A549 (cell line): ENCODE measurements around the gene SHISAL1. TPM values are rescaled to one million over a fixed set of nuclear protein-coding genes. Genes with fewer than 3 reads are reported as not detected.

Experiments used
- ATAC-seq, 2 experiments: fragments of 200-7000 bp in 1 of 2; fragments of >200 bp in 1 of 2; cut with Nextera tagmentation in 1 of 2; cut with Tn5 transposase in 1 of 2; 3 replicates each; pipeline versions ENCODE4 v1.8.0 to v1.9.1; 2018 to 2020; ENCODE audit warnings: mild to moderate bottlenecking in 1 of 2, moderate library complexity in 1 of 2
- CTCF ChIA-PET: fragments of 300-600 bp; sonication (Branson Sonifier 250); formaldehyde crosslinking; extraction: SDS; loops from one replicate; lab custom pipeline; 2021; ENCODE audit warnings: antibody characterized with exemption, inconsistent platforms; lab: Yijun Ruan, JAX
- POLR2A ChIA-PET: fragments of 350-600 bp; formaldehyde crosslinking; extraction: SDS; loops from one replicate; lab custom pipeline; 2021; ENCODE audit warnings: antibody characterized with exemption, inconsistent platforms; lab: Yijun Ruan, JAX
- DNase-seq, 2 experiments: peaks; one replicate each; pipeline versions ENCODE4 v3.0.0 to v3.0.0-alpha.2; 2011 to 2016; ENCODE audit warnings: low read depth in 1 of 2, low spot score in 1 of 2
- FAIRE-seq: peaks from 2 replicates; lab custom pipeline; 2011; peaks lifted over from hg19 to GRCh38; lab: Jason Lieb, UNC
- H3K27ac ChIP-seq, 2 experiments: fragments of >200 bp; sonication (Bioruptor Twin); formaldehyde crosslinking; 3 replicates each; pipeline ENCODE4 v1.5.1; 2016 to 2017
- H3K4me1 ChIP-seq: fragments of >200 bp; sonication (Bioruptor Twin); formaldehyde crosslinking; 3 replicates; pipeline ENCODE4 v1.6.1; 2016
- H3K4me2 ChIP-seq: fragments of >200 bp; sonication (Bioruptor Twin); formaldehyde crosslinking; 3 replicates; pipeline ENCODE4 v1.6.1; 2016
- H3K4me3 ChIP-seq: fragments of >200 bp; sonication (Bioruptor Twin); formaldehyde crosslinking; 3 replicates; pipeline ENCODE4 v1.5.1; 2016
- H3K9me3 ChIP-seq: fragments of >200 bp; sonication (Bioruptor Twin); formaldehyde crosslinking; 3 replicates; pipeline ENCODE4 v1.6.1; 2016
- ATOH8 ChIP-seq: fragments of 250-450 bp; sonication (Bioruptor Pico); IDR thresholded peaks from 2 replicates; pipeline ENCODE4 v1.5.0; 2020; ENCODE audit warnings: low read depth, mild to moderate bottlenecking, moderate library complexity
- CBX2 ChIP-seq: fragments of 200-600 bp; sonication (generic); IDR thresholded peaks from 2 replicates; pipeline ENCODE4 v1.6.1; 2016; ENCODE audit warnings: low read depth, mild to moderate bottlenecking, borderline replicate concordance
- CEBPB ChIP-seq, 2 experiments: fragments of >200 bp in 1 of 2; sonication (Bioruptor Twin) in 1 of 2; formaldehyde crosslinking in 1 of 2; IDR thresholded peaks; 2 replicates each; pipeline ENCODE4 v1.6.1; 2012 to 2016
- CTCF ChIP-seq: fragments of >200 bp; sonication (Bioruptor Twin); formaldehyde crosslinking; IDR thresholded peaks from 3 replicates; pipeline ENCODE4 v1.5.1; 2016
- FOSL2 ChIP-seq, 2 experiments: fragments of 450-650 bp in 1 of 2; fragments of >200 bp in 1 of 2; sonication (Bioruptor Twin) in 1 of 2; formaldehyde crosslinking; IDR thresholded peaks; 2 replicates each; pipeline versions ENCODE4 v1.5.0 to v1.6.1; 2016 to 2020; ENCODE audit warnings: mild to moderate bottlenecking in 1 of 2, moderate library complexity in 1 of 2
- GATA3 ChIP-seq: IDR thresholded peaks from 2 replicates; pipeline ENCODE4 v1.6.1; 2012; ENCODE audit warnings: borderline replicate concordance
- HOXB13 ChIP-seq: fragments of 250-450 bp; sonication (Bioruptor Pico); IDR thresholded peaks from 2 replicates; pipeline ENCODE4 v1.5.0; 2020; ENCODE audit warnings: low read depth, mild to moderate bottlenecking, moderate library complexity
- JUNB ChIP-seq: fragments of >200 bp; sonication (Bioruptor Twin); formaldehyde crosslinking; IDR thresholded peaks from 2 replicates; pipeline ENCODE4 v1.6.1; 2016
- MAFK ChIP-seq: fragments of 450-650 bp; IDR thresholded peaks from 2 replicates; pipeline ENCODE4 v1.6.1; 2014; ENCODE audit not compliant: partially characterized antibody
- MAX ChIP-seq: IDR thresholded peaks from 2 replicates; pipeline ENCODE4 v1.6.1; 2012
- MYC ChIP-seq: IDR thresholded peaks from 2 replicates; pipeline ENCODE4 v1.6.1; 2012; ENCODE audit warnings: mild to moderate bottlenecking, inconsistent platforms, low read length, improper control_type of control experiment, borderline replicate concordance
- NPAS2 ChIP-seq: fragments of 250-450 bp; sonication (Bioruptor Pico); IDR thresholded peaks from 2 replicates; pipeline ENCODE4 v1.8.0; 2022; ENCODE audit warnings: mild to moderate bottlenecking, moderate library complexity, borderline replicate concordance
- PHF8 ChIP-seq: fragments of 200-600 bp; sonication (generic); IDR thresholded peaks from 2 replicates; pipeline ENCODE4 v1.6.1; 2016; ENCODE audit warnings: low read depth, mild to moderate bottlenecking, antibody characterized with exemption, moderate library complexity, borderline replicate concordance
- POLR2A ChIP-seq: IDR thresholded peaks from 2 replicates; pipeline ENCODE4 v1.6.1; 2012; ENCODE audit warnings: mild to moderate bottlenecking, low read length
- RAD21 ChIP-seq, 2 experiments: fragments of >200 bp in 1 of 2; sonication (Bioruptor Twin) in 1 of 2; formaldehyde crosslinking in 1 of 2; IDR thresholded peaks in 1 of 2; conservative IDR thresholded peaks in 1 of 2; 2 replicates in 1 of 2; 3 replicates in 1 of 2; pipeline ENCODE4 v1.6.1; 2012 to 2018; ENCODE audit warnings: inconsistent platforms in 1 of 2
- ZC3H11A ChIP-seq: fragments of 450-650 bp; IDR thresholded peaks from 2 replicates; pipeline ENCODE4 v1.6.1; 2014; ENCODE audit warnings: antibody characterized with exemption, mild to moderate bottlenecking
- ZFP36 ChIP-seq: fragments of 450-650 bp; IDR thresholded peaks from 2 replicates; pipeline ENCODE4 v1.6.1; 2014; ENCODE audit warnings: borderline replicate concordance; ENCODE audit not compliant: partially characterized antibody
- WGBS: methylation state at CpG from one replicate; pipeline ENCODE4 v1.1.6; 2017; ENCODE audit errors: missing lambda C conversion rate; 5-methylcytosine and 5-hydroxymethylcytosine counted together
- polyA plus RNA-seq, 4 experiments: library from polyadenylated mRNA; depleted of rRNA in 3 of 4; stranded (reverse); fragments of >200 nt; fragmentation: RNase III in 1 of 4; extraction: RNeasy Plus Mini Kit Qiagen cat#74134 plus additional on column Dnase treatment in 1 of 4; gene quantifications; 2 replicates in 3 of 4; 3 replicates in 1 of 4; pipeline ENCODE4 v1.2.3, GENCODE V29; 2011 to 2017
- TF ChIP-seq, protein P1 (sequence below): fragments of >200 bp; sonication (Bioruptor Twin); formaldehyde crosslinking; IDR thresholded peaks from 3 replicates; pipeline ENCODE4 v1.6.1; 2016

Gene SHISAL1
- polyA plus RNA-seq, 2 of the 4 experiments (the other 2 are of a cell fraction) = 0.61 to 1.9 TPM

DNA sequence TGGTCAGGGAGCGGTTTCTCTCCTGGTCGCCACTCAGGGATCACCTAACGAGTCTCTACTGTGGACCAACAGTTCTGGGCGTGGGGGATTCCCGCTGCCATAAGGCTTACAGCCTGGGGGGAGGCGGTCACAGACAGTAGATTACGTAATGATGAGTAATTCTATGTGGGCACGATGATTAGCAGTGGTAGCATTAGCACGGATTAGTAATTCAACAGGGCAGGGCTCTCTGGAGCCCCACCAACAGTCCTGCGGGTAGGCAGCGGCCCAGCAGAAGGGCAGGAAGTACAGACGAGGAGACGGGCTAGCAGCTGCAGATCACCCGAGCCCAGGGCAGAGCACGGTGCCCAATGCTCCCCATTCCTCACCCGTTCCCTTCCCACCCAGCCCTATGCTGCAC, 3.6 kb downstream of the SHISAL1 start:
- 8% methylated on average over 9 of the region's 16 CpGs for WGBS
- ATAC-seq (peak; percentile 72 to 86), DNase-seq (peak; percentile 41 to 53), FAIRE-seq (no peak)
- CTCF ChIA-PET = no interaction called here
- no peak overlapping the region for H3K4me3 ChIP-seq
- peak overlapping the region; percentile 49 for H3K4me2 ChIP-seq
- POLR2A ChIA-PET = no interaction called here
- H3K4me1 ChIP-seq = peaks cover 25% of the 10 kb centered on the region
- TF ChIP-seq GATA3 = no peak
- TF ChIP-seq CEBPB (IDR thresholded peaks at IDR 0.05) = peak; percentile 17 to 39; a peak in 1 of 4 replicates
- TF ChIP-seq HOXB13 (CRISPR knock-in tag) = no peak
- TF ChIP-seq JUNB = peak; percentile 13; the same call in 1 of the 2 replicates
- no peak for TF ChIP-seq ZFP36
- TF ChIP-seq FOSL2 (IDR thresholded peaks at IDR 0.05) = 0 out of 2 replicates have a peak, but pooled peaks have one; percentile 9
- TF ChIP-seq FOSL2 (CRISPR knock-in tag; IDR thresholded peaks at IDR 0.05) = peak; percentile 49
- no peak for TF ChIP-seq PHF8
- TF ChIP-seq, all 56 proteins: peak for 3
- peak overlapping the region; percentile 35 to 74; a peak in 5 of 6 replicates for H3K27ac ChIP-seq
- H3K9me3 ChIP-seq = no peaks in the 10 kb centered on the region

GRCh38 chr22:44307509-44308169, 5.1 kb downstream of the SHISAL1 start:
- ChIA-PET CTCF (interaction anchor here (0.6 kb wide), 1 partner anchor 1658 kb away, joined by 3 read pairs; no protein-coding TSS in a partner anchor), POLR2A (no interaction called here)
- WGBS = 77% methylated on average over 15 of the region's 20 CpGs

More at GRCh38 chr22:44307509-44308169, 5.1 kb downstream of the SHISAL1 start:
- Histone ChIP-seq H3K9me3 (no peaks in the 10 kb centered on the region), H3K4me3 (no peak overlapping the region), H3K4me2 (no peak overlapping the region)
- no peak for FAIRE-seq
- TF ChIP-seq POLR2A (no peak), ZC3H11A (no peak), MYC (no peak), JUNB (no peak), CBX2 (no peak), GATA3 (no peak), CTCF (no peak), ATOH8 (CRISPR knock-in tag) (no peak), MAFK (no peak), RAD21 (conservative IDR thresholded peaks at IDR 0.05 in 1 of 2, IDR thresholded peaks at IDR 0.05 in 1 of 2) (no peak), MAX (no peak), NPAS2 (CRISPR knock-in tag) (no peak)
- TF ChIP-seq, protein P1, sequence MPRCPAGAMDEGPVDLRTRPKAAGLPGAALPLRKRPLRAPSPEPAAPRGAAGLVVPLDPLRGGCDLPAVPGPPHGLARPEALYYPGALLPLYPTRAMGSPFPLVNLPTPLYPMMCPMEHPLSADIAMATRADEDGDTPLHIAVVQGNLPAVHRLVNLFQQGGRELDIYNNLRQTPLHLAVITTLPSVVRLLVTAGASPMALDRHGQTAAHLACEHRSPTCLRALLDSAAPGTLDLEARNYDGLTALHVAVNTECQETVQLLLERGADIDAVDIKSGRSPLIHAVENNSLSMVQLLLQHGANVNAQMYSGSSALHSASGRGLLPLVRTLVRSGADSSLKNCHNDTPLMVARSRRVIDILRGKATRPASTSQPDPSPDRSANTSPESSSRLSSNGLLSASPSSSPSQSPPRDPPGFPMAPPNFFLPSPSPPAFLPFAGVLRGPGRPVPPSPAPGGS = no peak
- TF ChIP-seq, all 56 proteins: peak for 0
- DNase-seq (no peak), ATAC-seq (no peak)
- Histone ChIP-seq H3K27ac (no peak overlapping the region), H3K4me1 (peaks cover 21% of the 10 kb centered on the region)
